22Rv1 (cell line): ENCODE data around the gene PIK3R5.

Experiments
- H3K27ac ChIP-seq: fragments of 450-650 bp; 2 replicates; pipeline ENCODE4 v1.5.1; 2017
- CTCF ChIP-seq: fragments of 450-650 bp; IDR thresholded peaks from 2 replicates; pipeline ENCODE4 v1.5.1; 2017; ENCODE audit warnings: mild to moderate bottlenecking
- ZFX ChIP-seq: fragments of 450-650 bp; IDR thresholded peaks from 2 replicates; pipeline ENCODE4 v1.6.1; 2017; ENCODE audit warnings: antibody characterized with exemption, borderline replicate concordance

PIK3R5 gene

GRCh38 chr17:8965394-8966168 lies at the start of gene PIK3R5:
PIK3R5 (minus strand) TSS chr17:8965707; CDS start chr17:8911494, 54,213 bp downstream.
- H3K27ac ChIP-seq: no peak within 1 kb of the TSS
- no peak for TF ChIP-seq ZFX
- peak; percentile 36 for TF ChIP-seq CTCF

GRCh38 chr17:9011001-9011400 lies 45.5 kb upstream of the PIK3R5 start:
- TF ChIP-seq ZFX (no peak), CTCF (no peak)
- no peak overlapping the region for H3K27ac ChIP-seq

GRCh38 chr17:9009737-9010136 lies 44.2 kb upstream of the PIK3R5 start:
- H3K27ac ChIP-seq: no peak overlapping the region
- no peak for TF ChIP-seq ZFX
- TF ChIP-seq CTCF: no peak

GRCh38 chr17:9009096-9009495 lies 43.6 kb upstream of the PIK3R5 start:
- H3K27ac ChIP-seq: no peak overlapping the region
- TF ChIP-seq ZFX: no peak

- TF ChIP-seq CTCF: no peak
- TF ChIP-seq ZFX: no peak
- no peak overlapping the region for H3K27ac ChIP-seq
Observed at GRCh38 chr17:9007052-9007714, 41.7 kb upstream of the PIK3R5 start.

GRCh38 chr17:9006175-9006767 lies 40.8 kb upstream of the PIK3R5 start:
- no peak overlapping the region for H3K27ac ChIP-seq
- no peak for TF ChIP-seq CTCF
- TF ChIP-seq ZFX: no peak

GRCh38 chr17:9004961-9005285 lies 39.4 kb upstream of the PIK3R5 start:
- no peak overlapping the region for H3K27ac ChIP-seq
- TF ChIP-seq CTCF (no peak), ZFX (no peak)
